Heart left ventricle (tissue), 16 donors: Measurements from ENCODE around the gene GNPDA1. TPM values are rescaled to one million over a fixed set of nuclear protein-coding genes. Genes with fewer than 3 reads are reported as not detected.

ENCODE experiments used
- ATAC-seq, 4 donors: fragments of 200-7000 bp; cut with Tn5 transposase; one replicate each; pipeline ENCODE4 v1.9.1; 2020 to 2022; ENCODE audit warnings: moderate library complexity in 4 of 4, mild to moderate bottlenecking in 3 of 4, moderate number of reproducible peaks in 1 of 4
- DNase-seq, 5 donors: peaks; one replicate each; pipeline ENCODE4 v3.0.0-alpha.2; 2020
- H3K27ac ChIP-seq, 12 donors: fragments of 200-600 bp; sonication (generic) in 4 of 12; one replicate each; pipeline versions ENCODE4 v1.5.0 to v1.8.0; 2016 to 2022; ENCODE audit warnings: mild to moderate bottlenecking in 2 of 12
- H3K27me3 ChIP-seq, 9 donors: fragments of 200-600 bp; sonication (generic) in 2 of 9; one replicate each; pipeline versions ENCODE4 v1.5.1 to v1.8.0; 2016 to 2022; ENCODE audit warnings: mild to moderate bottlenecking in 3 of 9
- H3K36me3 ChIP-seq, 9 donors: fragments of 200-600 bp; sonication (generic) in 2 of 9; one replicate each; pipeline versions ENCODE4 v1.5.0 to v1.8.0; 2018 to 2022; ENCODE audit warnings: mild to moderate bottlenecking in 2 of 9
- H3K4me1 ChIP-seq, 12 donors: fragments of 200-600 bp; sonication (generic) in 4 of 12; one replicate each; pipeline versions ENCODE4 v1.5.0 to v1.8.0; 2016 to 2022; ENCODE audit warnings: mild to moderate bottlenecking in 3 of 12
- H3K4me3 ChIP-seq, 12 donors: fragments of 200-600 bp; sonication (generic) in 4 of 12; one replicate each; pipeline versions ENCODE4 v1.5.0 to v1.8.0; 2017 to 2022; ENCODE audit warnings: mild to moderate bottlenecking in 9 of 12, moderate library complexity in 4 of 12
- H3K9me3 ChIP-seq, 12 donors: fragments of 200-600 bp; sonication (generic) in 4 of 12; one replicate each; pipeline versions ENCODE4 v1.5.0 to v1.8.0; 2016 to 2022; ENCODE audit warnings: mild to moderate bottlenecking in 1 of 12
- POLR2A ChIP-seq, 2 donors: fragments of 450-650 bp; IDR thresholded peaks; one replicate each; pipeline ENCODE4 v1.6.1; 2017; ENCODE audit warnings: antibody characterized with exemption in 2 of 2, mild to moderate bottlenecking in 2 of 2, moderate library complexity in 2 of 2
- WGBS, 4 donors: extraction: QIAGEN DNeasy Blood & Tissue Kit in 2 of 4; methylation state at CpG; one replicate each; pipeline versions ENCODE4 v1.1.5 to v1.1.7; 2013 to 2018; 5-methylcytosine and 5-hydroxymethylcytosine counted together
- intact Hi-C, 10 donors: fragments of 100-400 bp; cut with DNase I; formaldehyde crosslinking; loops; one replicate each; pipeline versions ENCODE4 v1.11.1 to v1.14.2; 2022
- polyA plus RNA-seq, 2 donors: library from polyadenylated mRNA; stranded (reverse); fragments of 200-250 nt; gene quantifications; one replicate each; pipeline ENCODE4 v1.2.3, GENCODE V29; 2013
- total RNA-seq, 9 donors: library from RNA; depleted of rRNA in 2 of 9; stranded (reverse); fragments of >200 nt in 2 of 9; fragmentation: NEBNext Ultra II Directional in 3 of 9; extraction: Animal tissue kit (Norgen Biotek cat#: 25700) in 3 of 9; gene quantifications; one replicate each; pipeline versions ENCODE4 v1.1.0 to v1.2.4, GENCODE V29; 2016 to 2023
- TF ChIP-seq, protein P1 (sequence below), 12 donors: fragments of 200-600 bp; sonication (generic) in 4 of 12; IDR thresholded peaks; one replicate each; pipeline versions ENCODE4 v1.5.0 to v1.8.0; 2018 to 2022; ENCODE audit warnings: antibody characterized with exemption in 12 of 12, mild to moderate bottlenecking in 5 of 12
- donor health status: ischemic (EF 13 %, LVEDD 7.1; RV severe dilation, severe dysfunction).
- donor health status: healthy with polysubstance abuse.
- donor health status: DM: no; HTN: yes; CAD: no.
- donor health status: DM: no; HTN: no; CAD: no.
- donor health status: ischemic (EF 25% LVEDD 6.9; RV normal size, moderate dysfunction).
- donor health status: ischemic (EF 25% LVEDD 5.7; RV mildly dilated, moderate dysfunction).
- donor health status: healthy.
- donor health status: DM: yes; HTN: yes; CAD: no.
- donor health status: ischemic (EF 35%, LVEDD 5.7; RV mildly dilated, moderate dysfunction).
- donor health status: nonischemic (EF 11% LVEDD 7.7; RV severe dilation, severe dysfunction).
- donor health status: DM: yes; HTN: yes; CAD: no.
- donor health status: PGD.
- donor health status: ischemic (EF 29% LVEDD 5.4; RV normal size, mild dysfunction).
- donor health status: nonischemic (EF 23%, LVEDD 6.1; RV moderate dilation, normal function).

GNPDA1 gene
- total and polyA plus RNA-seq, 11 donors = 13.6 to 43.0 (median 23.8) TPM

DNA sequence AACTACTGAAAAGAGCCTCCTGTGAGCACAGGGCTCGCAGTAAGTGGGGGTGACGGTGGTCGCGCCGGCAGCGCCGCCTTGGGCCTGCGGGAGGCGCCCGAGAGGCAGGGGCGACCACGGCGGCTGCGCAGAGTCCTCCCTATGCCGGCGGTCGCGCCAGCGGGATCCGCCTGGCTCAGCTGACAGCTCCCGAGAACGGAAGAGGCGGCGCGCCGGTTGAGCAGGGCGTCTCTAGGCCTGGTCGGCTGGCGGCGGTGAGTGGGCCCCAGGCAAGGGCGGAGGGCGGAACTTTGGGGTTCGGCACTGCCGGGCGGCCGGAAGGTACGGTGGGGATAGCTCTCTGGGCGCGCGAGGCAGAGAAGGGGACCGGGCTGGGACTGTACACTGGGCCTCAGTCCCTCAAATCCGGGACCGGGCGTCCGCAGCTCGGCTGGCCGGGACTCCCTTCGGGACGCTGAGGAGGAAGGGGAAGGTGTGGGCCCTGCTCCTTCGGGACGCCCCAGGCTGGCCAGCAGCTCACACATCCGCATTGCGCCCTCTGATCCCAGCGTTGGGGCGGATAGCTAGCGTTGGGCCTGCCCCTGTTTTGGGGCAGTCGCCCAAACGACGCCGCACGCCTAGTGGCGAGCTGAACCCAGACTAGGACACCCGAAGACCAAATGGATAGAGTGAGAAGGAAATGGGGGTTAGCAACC, 43.8 kb downstream of the GNPDA1 start, which contains the start of gene RNF14:
Gene RNF14 (plus strand): TSS at position 192 of the 695 bp plus-strand sequence. CDS start 4,484 bp downstream, outside the sequence.
- Histone ChIP-seq H3K36me3 (peaks cover 0 to 35% (median 24%) of the 10 kb centered on the region in 9 donors), H3K4me3 (peak within 1 kb of the TSS; percentile 38 to 97 (median 74)), H3K27ac (peak within 1 kb of the TSS; percentile 90 to 99 (median 96)), H3K9me3 (no peaks in the 10 kb centered on the region), H3K27me3 (no peaks in the 10 kb centered on the region), H3K4me1 (peaks cover 3 to 35% (median 25%) of the 10 kb centered on the region in 12 donors)
- intact Hi-C loops = no loop called here
- 0 to 1% (median 0%) methylated on average over 32 to 63 of the region's 63 CpGs for WGBS, 4 donors
- ATAC-seq (peak; percentile 97 to 99 (median 99)), DNase-seq (peak; percentile 94 to 98 (median 97))
- TF ChIP-seq, protein P1, sequence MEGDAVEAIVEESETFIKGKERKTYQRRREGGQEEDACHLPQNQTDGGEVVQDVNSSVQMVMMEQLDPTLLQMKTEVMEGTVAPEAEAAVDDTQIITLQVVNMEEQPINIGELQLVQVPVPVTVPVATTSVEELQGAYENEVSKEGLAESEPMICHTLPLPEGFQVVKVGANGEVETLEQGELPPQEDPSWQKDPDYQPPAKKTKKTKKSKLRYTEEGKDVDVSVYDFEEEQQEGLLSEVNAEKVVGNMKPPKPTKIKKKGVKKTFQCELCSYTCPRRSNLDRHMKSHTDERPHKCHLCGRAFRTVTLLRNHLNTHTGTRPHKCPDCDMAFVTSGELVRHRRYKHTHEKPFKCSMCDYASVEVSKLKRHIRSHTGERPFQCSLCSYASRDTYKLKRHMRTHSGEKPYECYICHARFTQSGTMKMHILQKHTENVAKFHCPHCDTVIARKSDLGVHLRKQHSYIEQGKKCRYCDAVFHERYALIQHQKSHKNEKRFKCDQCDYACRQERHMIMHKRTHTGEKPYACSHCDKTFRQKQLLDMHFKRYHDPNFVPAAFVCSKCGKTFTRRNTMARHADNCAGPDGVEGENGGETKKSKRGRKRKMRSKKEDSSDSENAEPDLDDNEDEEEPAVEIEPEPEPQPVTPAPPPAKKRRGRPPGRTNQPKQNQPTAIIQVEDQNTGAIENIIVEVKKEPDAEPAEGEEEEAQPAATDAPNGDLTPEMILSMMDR (IDR thresholded peaks at IDR 0.05) = peak; percentile 91 to 100 (median 99)
- peak; percentile 51 to 94 for TF ChIP-seq POLR2A (IDR thresholded peaks at IDR 0.05)

GRCh38 chr5:141966963-141967333, 45.9 kb downstream of the GNPDA1 start:
- no peak for DNase-seq
- TF ChIP-seq, protein P1 (IDR thresholded peaks at IDR 0.05) = no peak
- no peak for TF ChIP-seq POLR2A (IDR thresholded peaks at IDR 0.05)
- H3K4me1 ChIP-seq = peaks cover 3 to 30% (median 24%) of the 10 kb centered on the region in 12 donors
- H3K27ac ChIP-seq = no peak overlapping the region
- no peak for ATAC-seq
- no peaks in the 10 kb centered on the region for H3K27me3 ChIP-seq
- no peaks in the 10 kb centered on the region for H3K9me3 ChIP-seq
- intact Hi-C loops = no loop called here
- peaks cover 0 to 14% (median 4%) of the 10 kb centered on the region in 9 donors for H3K36me3 ChIP-seq
- no peak overlapping the region for H3K4me3 ChIP-seq
- WGBS, 4 donors = 96 to 97% (median 96%) methylated on average over 2 of the region's 2 CpGs

GRCh38 chr5:141966275-141966962, 46.4 kb downstream of the GNPDA1 start:
- Histone ChIP-seq H3K27ac (no peak overlapping the region), H3K36me3 (peaks cover 0 to 10% (median 3%) of the 10 kb centered on the region in 9 donors), H3K4me3 (no peak overlapping the region), H3K4me1 (peaks cover 3 to 26% (median 21%) of the 10 kb centered on the region in 12 donors), H3K9me3 (no peaks in the 10 kb centered on the region), H3K27me3 (no peaks in the 10 kb centered on the region)
- intact Hi-C loops = no loop called here
- no peak for DNase-seq
- no peak for TF ChIP-seq POLR2A (IDR thresholded peaks at IDR 0.05)
- TF ChIP-seq, protein P1 (IDR thresholded peaks at IDR 0.05) = no peak
- no peak for ATAC-seq
- 85 to 90% (median 87%) methylated on average over 4 of the region's 4 CpGs for WGBS, 4 donors

- TF ChIP-seq, protein P1 (IDR thresholded peaks at IDR 0.05) = no peak
- TF ChIP-seq POLR2A (IDR thresholded peaks at IDR 0.05) = no peak
- DNase-seq = no peak
- H3K27me3 ChIP-seq = no peaks in the 10 kb centered on the region
- H3K9me3 ChIP-seq = no peaks in the 10 kb centered on the region
- H3K36me3 ChIP-seq = no peaks in the 10 kb centered on the region
- no peak overlapping the region for H3K4me3 ChIP-seq
- ATAC-seq = no peak
- 76 to 88% (median 82%) methylated on average over 5 to 7 of the region's 7 CpGs for WGBS, 4 donors
- peaks cover 1 to 27% (median 19%) of the 10 kb centered on the region in 12 donors for H3K4me1 ChIP-seq
- intact Hi-C loops = no loop called here
- H3K27ac ChIP-seq = no peak overlapping the region
These were observed 47.8 kb downstream of the GNPDA1 start for GRCh38 chr5:141965071-141965470.
